Breast epithelium (tissue), 3 donors: ENCODE results near the gene STXBP1.

Experiments
- POLR2A ChIP-seq: fragments of 450-650 bp; IDR thresholded peaks from one replicate; pipeline ENCODE4 v1.6.1; 2016; ENCODE audit warnings: antibody characterized with exemption, mild to moderate bottlenecking, moderate library complexity
- TF ChIP-seq, protein P1 (sequence below), 3 donors: fragments of 450-650 bp; IDR thresholded peaks; one replicate each; pipeline ENCODE4 v1.5.1; 2016 to 2017; ENCODE audit warnings: antibody characterized with exemption in 3 of 3, mild to moderate bottlenecking in 3 of 3, moderate library complexity in 3 of 3

DNA sequence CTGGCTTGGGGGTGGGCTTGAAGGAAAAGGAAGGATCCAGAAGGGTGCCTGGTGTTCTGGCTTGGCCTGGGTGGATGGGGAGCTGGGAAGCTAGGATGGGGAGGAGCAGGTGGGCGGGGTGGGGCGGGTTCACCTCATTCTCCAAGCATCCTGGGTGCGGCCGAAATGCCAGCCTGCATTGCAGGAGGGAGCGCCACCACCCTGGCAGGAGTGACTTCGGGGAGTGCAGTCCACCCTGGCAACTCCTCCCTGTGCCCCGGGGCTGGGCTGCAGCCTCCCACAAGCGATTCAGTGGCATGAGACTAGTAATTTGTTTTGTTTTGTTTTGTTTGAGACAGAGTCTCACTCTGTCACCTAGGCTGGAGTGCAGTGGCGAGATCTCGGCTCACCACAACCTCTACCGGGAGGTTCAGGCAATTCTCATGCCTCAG is 109.3 kb downstream of the STXBP1 start:
- TF ChIP-seq, protein P1, sequence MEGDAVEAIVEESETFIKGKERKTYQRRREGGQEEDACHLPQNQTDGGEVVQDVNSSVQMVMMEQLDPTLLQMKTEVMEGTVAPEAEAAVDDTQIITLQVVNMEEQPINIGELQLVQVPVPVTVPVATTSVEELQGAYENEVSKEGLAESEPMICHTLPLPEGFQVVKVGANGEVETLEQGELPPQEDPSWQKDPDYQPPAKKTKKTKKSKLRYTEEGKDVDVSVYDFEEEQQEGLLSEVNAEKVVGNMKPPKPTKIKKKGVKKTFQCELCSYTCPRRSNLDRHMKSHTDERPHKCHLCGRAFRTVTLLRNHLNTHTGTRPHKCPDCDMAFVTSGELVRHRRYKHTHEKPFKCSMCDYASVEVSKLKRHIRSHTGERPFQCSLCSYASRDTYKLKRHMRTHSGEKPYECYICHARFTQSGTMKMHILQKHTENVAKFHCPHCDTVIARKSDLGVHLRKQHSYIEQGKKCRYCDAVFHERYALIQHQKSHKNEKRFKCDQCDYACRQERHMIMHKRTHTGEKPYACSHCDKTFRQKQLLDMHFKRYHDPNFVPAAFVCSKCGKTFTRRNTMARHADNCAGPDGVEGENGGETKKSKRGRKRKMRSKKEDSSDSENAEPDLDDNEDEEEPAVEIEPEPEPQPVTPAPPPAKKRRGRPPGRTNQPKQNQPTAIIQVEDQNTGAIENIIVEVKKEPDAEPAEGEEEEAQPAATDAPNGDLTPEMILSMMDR (IDR thresholded peaks at IDR 0.05), result no peak
- TF ChIP-seq POLR2A, result no peak
